ENCODE measurements around the gene RAB27A. TPM values are rescaled to one million over a fixed set of nuclear protein-coding genes. Genes with fewer than 3 reads are reported as not detected.

RAB27A gene
- total RNA-seq, 1 donor from 2014 or later: 3.7 TPM

DNA sequence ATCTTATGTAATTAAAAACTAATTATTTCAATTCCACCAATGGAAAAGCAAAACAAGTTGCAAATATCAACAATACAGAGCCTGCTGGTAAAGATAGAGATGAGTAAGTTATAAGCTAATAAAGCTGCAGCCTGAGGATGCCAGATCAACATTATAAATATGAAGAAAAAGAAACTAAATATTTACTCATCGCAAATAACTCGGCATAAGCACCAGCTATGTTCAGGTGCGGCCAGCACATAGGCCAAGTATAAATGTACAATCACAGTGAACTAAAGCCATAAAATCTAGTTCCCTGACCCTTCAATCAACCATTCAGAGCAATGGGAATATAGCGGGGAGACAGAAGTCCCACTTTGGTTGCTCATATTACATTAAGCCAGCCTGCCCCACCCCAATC is 85.1 kb downstream of the RAB27A start:
- Histone ChIP-seq H3K36me3 (ENCODE audit: control insufficient read depth in 3 of 3, insufficient read depth in 3 of 3, low read length in 3 of 3) (no peaks in the 10 kb centered on the region), H3K27ac (ENCODE audit: low read depth, low read length) (no peak overlapping the region), H3K4me3 (ENCODE audit: low read length in 3 of 3) (no peak overlapping the region), H3K27me3 (ENCODE audit: control insufficient read depth in 3 of 3, insufficient read depth in 3 of 3, low read length in 3 of 3) (no peaks in the 10 kb centered on the region), H3K4me1 (ENCODE audit: control insufficient read depth in 3 of 3, insufficient read depth in 3 of 3, low read length in 3 of 3) (no peaks in the 10 kb centered on the region), H3K9me3 (ENCODE audit: control insufficient read depth in 3 of 3, low read length in 3 of 3) (no peaks in the 10 kb centered on the region), H3K9ac (ENCODE audit: low read depth in 1 of 3, low read length in 3 of 3) (no peak overlapping the region)

DNA sequence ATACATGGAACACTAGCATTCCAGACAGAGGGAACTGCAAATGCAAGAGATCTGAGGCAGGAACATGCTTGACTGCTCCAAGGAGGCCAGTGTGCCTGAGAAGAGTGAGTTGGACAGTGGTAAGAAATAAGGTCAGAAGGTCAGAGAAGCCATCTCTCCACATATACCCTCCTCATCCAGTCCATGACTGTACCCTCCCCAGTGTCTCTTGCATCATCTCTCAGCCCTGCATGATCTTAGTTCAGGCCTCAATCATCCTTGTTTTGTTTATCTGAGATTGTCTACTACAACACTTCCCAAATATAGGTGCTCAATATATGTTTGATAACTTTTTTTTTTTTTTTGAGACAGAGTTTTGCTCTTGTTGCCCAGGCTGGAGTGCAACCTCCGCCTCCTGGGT is 87.4 kb downstream of the RAB27A start:
- H3K4me1 ChIP-seq (ENCODE audit: control insufficient read depth in 3 of 3, insufficient read depth in 3 of 3, low read length in 3 of 3): peaks cover 0 to 6% (median 0%) of the 10 kb centered on the region in 3 donors
- no peak overlapping the region for H3K9ac ChIP-seq (ENCODE audit: low read depth in 1 of 3, low read length in 3 of 3)
- H3K9me3 ChIP-seq (ENCODE audit: control insufficient read depth in 3 of 3, low read length in 3 of 3): no peaks in the 10 kb centered on the region
- no peak overlapping the region for H3K4me3 ChIP-seq (ENCODE audit: low read length in 3 of 3)
- no peaks in the 10 kb centered on the region for H3K27me3 ChIP-seq (ENCODE audit: control insufficient read depth in 3 of 3, insufficient read depth in 3 of 3, low read length in 3 of 3)
- no peaks in the 10 kb centered on the region for H3K36me3 ChIP-seq (ENCODE audit: control insufficient read depth in 3 of 3, insufficient read depth in 3 of 3, low read length in 3 of 3)
- H3K27ac ChIP-seq (ENCODE audit: low read depth, low read length): no peak overlapping the region

DNA sequence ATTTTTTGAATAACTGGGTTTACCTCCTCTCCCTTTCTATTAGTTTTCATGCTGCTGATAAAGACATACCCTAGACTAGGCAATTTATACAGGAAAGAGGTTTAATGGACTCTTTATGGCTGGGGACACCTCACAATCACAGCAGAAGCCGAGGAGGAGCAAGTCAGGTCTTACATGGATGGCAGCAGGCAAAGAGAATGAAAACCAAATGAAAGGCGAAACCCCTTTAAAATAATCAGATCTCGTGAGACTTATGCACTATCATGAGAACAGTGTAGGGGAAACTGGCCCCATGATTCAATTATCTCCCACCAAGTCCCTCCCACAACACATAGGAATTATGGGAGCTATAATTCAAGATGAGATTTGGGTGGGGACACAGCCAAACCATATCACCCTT is 90.9 kb downstream of the RAB27A start:
- no peaks in the 10 kb centered on the region for H3K36me3 ChIP-seq (ENCODE audit: control insufficient read depth in 3 of 3, insufficient read depth in 3 of 3, low read length in 3 of 3)
- peaks cover 14 to 22% (median 22%) of the 10 kb centered on the region in 3 donors for H3K4me1 ChIP-seq (ENCODE audit: control insufficient read depth in 3 of 3, insufficient read depth in 3 of 3, low read length in 3 of 3)
- H3K9me3 ChIP-seq (ENCODE audit: control insufficient read depth in 3 of 3, low read length in 3 of 3): no peaks in the 10 kb centered on the region
- no peak overlapping the region for H3K27ac ChIP-seq (ENCODE audit: low read depth, low read length)
- no peak overlapping the region for H3K4me3 ChIP-seq (ENCODE audit: low read length in 3 of 3)
- no peak overlapping the region for H3K9ac ChIP-seq (ENCODE audit: low read depth in 1 of 3, low read length in 3 of 3)
- H3K27me3 ChIP-seq (ENCODE audit: control insufficient read depth in 3 of 3, insufficient read depth in 3 of 3, low read length in 3 of 3): no peaks in the 10 kb centered on the region

DNA sequence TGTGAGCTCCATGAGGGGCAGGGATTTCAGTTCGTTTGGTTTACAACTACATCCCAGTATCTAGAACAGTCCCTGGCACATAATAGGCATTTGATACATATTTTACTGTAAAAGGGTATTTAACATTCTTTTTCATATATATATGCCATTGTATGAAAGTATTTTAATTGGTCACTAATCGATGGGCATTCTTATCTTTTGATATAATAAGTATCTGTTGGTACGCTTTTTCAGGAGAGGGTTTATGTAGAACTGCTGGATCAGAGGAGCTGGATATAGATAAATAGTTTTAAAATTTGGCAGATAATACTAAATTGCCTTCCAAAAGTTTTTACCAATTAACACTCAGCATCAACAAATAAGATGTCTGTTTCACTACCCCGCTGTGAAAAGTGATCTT is 91.9 kb downstream of the RAB27A start:
- Histone ChIP-seq H3K4me3 (ENCODE audit: low read length in 3 of 3) (peak overlapping the region; percentile 94 to 96 (median 95)), H3K36me3 (ENCODE audit: control insufficient read depth in 3 of 3, insufficient read depth in 3 of 3, low read length in 3 of 3) (no peaks in the 10 kb centered on the region), H3K9me3 (ENCODE audit: control insufficient read depth in 3 of 3, low read length in 3 of 3) (no peaks in the 10 kb centered on the region), H3K27ac (ENCODE audit: low read depth, low read length) (peak overlapping the region; percentile 93), H3K9ac (ENCODE audit: low read depth in 1 of 3, low read length in 3 of 3) (peak overlapping the region; percentile 94 to 98 (median 95)), H3K4me1 (ENCODE audit: control insufficient read depth in 3 of 3, insufficient read depth in 3 of 3, low read length in 3 of 3) (peaks cover 14 to 22% (median 22%) of the 10 kb centered on the region in 3 donors), H3K27me3 (ENCODE audit: control insufficient read depth in 3 of 3, insufficient read depth in 3 of 3, low read length in 3 of 3) (no peaks in the 10 kb centered on the region)

DNA sequence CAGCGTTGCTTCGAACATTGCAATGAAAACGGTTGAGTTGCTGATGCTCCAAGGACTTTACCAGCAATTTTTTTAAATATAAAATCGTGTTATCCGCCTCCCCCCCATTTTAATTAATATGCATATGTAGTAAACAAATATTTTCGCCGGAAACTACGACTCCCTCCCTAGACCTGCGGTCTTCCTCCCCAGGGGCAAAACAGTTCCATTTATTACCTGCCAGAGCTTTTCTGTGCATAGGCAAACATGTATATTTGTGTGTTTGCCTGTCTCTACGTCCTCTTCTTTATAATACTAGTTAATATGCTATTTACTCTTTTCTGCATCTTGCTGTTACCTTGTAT is 92.3 kb downstream of the RAB27A start:
- Histone ChIP-seq H3K4me3 (ENCODE audit: low read length in 3 of 3) (peak overlapping the region; percentile 94 to 96 (median 95)), H3K4me1 (ENCODE audit: control insufficient read depth in 3 of 3, insufficient read depth in 3 of 3, low read length in 3 of 3) (peaks cover 14 to 22% (median 22%) of the 10 kb centered on the region in 3 donors), H3K9ac (ENCODE audit: low read depth in 1 of 3, low read length in 3 of 3) (peak overlapping the region; percentile 94 to 98 (median 95)), H3K27me3 (ENCODE audit: control insufficient read depth in 3 of 3, insufficient read depth in 3 of 3, low read length in 3 of 3) (no peaks in the 10 kb centered on the region), H3K36me3 (ENCODE audit: control insufficient read depth in 3 of 3, insufficient read depth in 3 of 3, low read length in 3 of 3) (no peaks in the 10 kb centered on the region), H3K9me3 (ENCODE audit: control insufficient read depth in 3 of 3, low read length in 3 of 3) (no peaks in the 10 kb centered on the region), H3K27ac (ENCODE audit: low read depth, low read length) (peak overlapping the region; percentile 93)

DNA sequence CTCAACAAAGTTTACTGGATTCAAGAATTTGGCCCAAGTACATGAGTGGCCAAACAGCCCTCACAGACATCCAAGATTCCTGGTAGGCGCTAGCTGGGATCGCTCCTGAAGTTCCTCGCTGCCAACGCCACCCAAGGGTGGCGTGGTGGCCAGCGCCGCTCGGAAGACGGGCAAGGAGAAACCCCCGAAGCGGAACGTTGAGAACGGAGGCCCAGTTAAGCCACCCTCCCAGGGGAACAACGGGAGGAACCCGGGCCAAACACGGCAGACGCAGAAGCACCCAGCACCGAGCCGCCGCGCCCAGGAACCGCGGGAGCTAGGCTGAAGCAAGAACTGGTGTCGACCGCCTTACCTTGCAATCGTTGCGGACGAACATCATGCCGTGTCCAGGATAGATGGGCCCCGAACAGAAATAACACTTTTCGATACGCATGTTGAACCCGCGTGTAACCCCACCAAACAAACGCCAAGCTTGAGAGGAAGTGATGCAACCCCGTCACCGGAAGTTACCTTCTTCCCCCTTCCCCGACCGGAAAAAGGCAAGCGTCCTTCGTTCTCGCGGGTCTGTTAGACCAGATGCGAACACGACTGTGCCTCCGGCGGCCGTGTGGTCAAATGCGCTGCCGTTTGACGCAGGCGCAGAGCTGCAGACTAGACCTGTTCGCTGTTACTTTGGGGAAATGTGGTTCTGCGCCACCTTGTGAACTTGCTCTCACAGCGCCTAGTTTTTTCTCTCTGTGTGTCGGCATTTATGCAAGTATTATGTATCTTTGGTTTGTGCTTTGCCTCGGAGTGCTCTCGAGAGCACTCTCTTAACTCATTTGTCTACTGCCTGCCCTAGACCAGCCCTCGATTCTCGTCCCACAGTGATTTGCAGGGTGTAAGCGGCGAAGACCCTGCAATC is 92.9 kb downstream of the RAB27A start, which contains the start of gene RSL24D1:
TSS of gene RSL24D1 (minus strand) at position 484 of the 904 bp plus-strand sequence. CDS start at position 433, 51 bp downstream.
- Histone ChIP-seq H3K4me1 (ENCODE audit: control insufficient read depth in 3 of 3, insufficient read depth in 3 of 3, low read length in 3 of 3) (peaks cover 14 to 22% (median 22%) of the 10 kb centered on the region in 3 donors), H3K27me3 (ENCODE audit: control insufficient read depth in 3 of 3, insufficient read depth in 3 of 3, low read length in 3 of 3) (no peaks in the 10 kb centered on the region), H3K9ac (ENCODE audit: low read depth in 1 of 3, low read length in 3 of 3) (peak within 1 kb of the TSS; percentile 94 to 98 (median 95)), H3K27ac (ENCODE audit: low read depth, low read length) (peak within 1 kb of the TSS; percentile 93), H3K4me3 (ENCODE audit: low read length in 3 of 3) (peak within 1 kb of the TSS; percentile 94 to 96 (median 95)), H3K36me3 (ENCODE audit: control insufficient read depth in 3 of 3, insufficient read depth in 3 of 3, low read length in 3 of 3) (peaks cover 3 to 6% (median 4%) of the 10 kb centered on the region in 3 donors), H3K9me3 (ENCODE audit: control insufficient read depth in 3 of 3, low read length in 3 of 3) (no peaks in the 10 kb centered on the region)

DNA sequence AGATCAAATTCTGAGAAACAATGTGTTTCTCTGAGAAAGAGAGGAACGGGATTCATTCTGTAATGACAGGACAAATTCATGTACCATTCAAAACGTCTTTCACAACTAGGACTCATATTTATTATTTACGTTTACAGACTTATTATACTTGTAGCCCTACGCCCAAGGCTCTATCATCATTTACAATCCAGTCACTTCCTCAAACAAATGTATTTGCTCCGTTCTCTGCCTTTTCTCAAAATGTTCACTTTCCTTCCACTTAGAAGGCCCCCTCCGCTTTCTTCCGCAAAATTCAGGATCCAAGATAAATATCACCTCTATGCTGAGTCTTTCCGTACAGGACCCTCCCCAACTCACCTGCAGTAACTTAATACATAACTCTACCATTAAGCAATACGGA is 93.6 kb downstream of the RAB27A start:
- H3K36me3 ChIP-seq (ENCODE audit: control insufficient read depth in 3 of 3, insufficient read depth in 3 of 3, low read length in 3 of 3): peaks cover 4 to 10% (median 8%) of the 10 kb centered on the region in 3 donors
- H3K4me1 ChIP-seq (ENCODE audit: control insufficient read depth in 3 of 3, insufficient read depth in 3 of 3, low read length in 3 of 3): peaks cover 14 to 22% (median 22%) of the 10 kb centered on the region in 3 donors
- peak overlapping the region; percentile 94 to 98 (median 95) for H3K9ac ChIP-seq (ENCODE audit: low read depth in 1 of 3, low read length in 3 of 3)
- H3K27me3 ChIP-seq (ENCODE audit: control insufficient read depth in 3 of 3, insufficient read depth in 3 of 3, low read length in 3 of 3): no peaks in the 10 kb centered on the region
- peak overlapping the region; percentile 94 to 96 (median 95) for H3K4me3 ChIP-seq (ENCODE audit: low read length in 3 of 3)
- H3K9me3 ChIP-seq (ENCODE audit: control insufficient read depth in 3 of 3, low read length in 3 of 3): no peaks in the 10 kb centered on the region
- peak overlapping the region; percentile 93 for H3K27ac ChIP-seq (ENCODE audit: low read depth, low read length)

DNA sequence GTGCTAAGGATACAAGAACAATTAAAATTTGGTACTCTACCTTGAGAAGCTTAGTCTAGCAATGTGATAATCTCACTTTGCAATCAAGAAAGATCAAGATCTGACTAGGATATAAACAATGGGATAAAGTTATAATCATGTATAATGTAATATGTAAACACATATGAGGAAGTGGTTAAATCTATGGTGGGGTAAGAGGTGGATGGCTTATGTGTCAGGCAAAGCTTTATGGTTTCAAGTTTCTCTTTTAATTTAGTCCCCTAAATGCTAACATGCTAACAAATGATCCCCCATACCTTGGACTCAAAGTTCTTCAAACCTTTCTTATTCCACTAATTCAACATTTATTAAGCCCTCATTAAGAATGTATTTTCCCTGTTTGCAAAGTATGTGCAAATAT is 95.4 kb downstream of the RAB27A start:
- H3K9me3 ChIP-seq (ENCODE audit: control insufficient read depth in 3 of 3, low read length in 3 of 3): no peaks in the 10 kb centered on the region
- H3K4me3 ChIP-seq (ENCODE audit: low read length in 3 of 3): no peak overlapping the region
- no peaks in the 10 kb centered on the region for H3K27me3 ChIP-seq (ENCODE audit: control insufficient read depth in 3 of 3, insufficient read depth in 3 of 3, low read length in 3 of 3)
- no peak overlapping the region for H3K9ac ChIP-seq (ENCODE audit: low read depth in 1 of 3, low read length in 3 of 3)
- H3K4me1 ChIP-seq (ENCODE audit: control insufficient read depth in 3 of 3, insufficient read depth in 3 of 3, low read length in 3 of 3): peaks cover 14 to 22% (median 22%) of the 10 kb centered on the region in 3 donors
- H3K27ac ChIP-seq (ENCODE audit: low read depth, low read length): no peak overlapping the region
- peaks cover 4 to 13% (median 12%) of the 10 kb centered on the region in 3 donors for H3K36me3 ChIP-seq (ENCODE audit: control insufficient read depth in 3 of 3, insufficient read depth in 3 of 3, low read length in 3 of 3)

DNA sequence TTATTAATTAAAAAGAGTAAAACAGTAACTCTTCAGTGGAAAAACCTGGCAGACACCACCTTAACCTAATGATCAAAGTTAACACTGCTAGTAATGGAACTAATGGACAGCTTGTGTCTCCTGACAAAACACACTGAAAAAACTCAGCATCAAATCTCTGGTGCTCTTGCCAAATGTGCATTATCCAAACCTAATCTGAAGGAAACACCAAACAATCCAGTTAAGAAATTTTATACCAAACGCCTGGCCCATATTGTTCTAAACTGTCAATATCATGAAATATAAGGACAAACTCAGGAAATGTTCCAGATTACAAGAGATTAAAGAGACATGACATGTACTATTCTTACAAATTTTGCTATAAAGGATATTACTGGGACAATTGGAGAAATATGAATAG is 103.3 kb downstream of the RAB27A start:
- Histone ChIP-seq H3K27me3 (ENCODE audit: control insufficient read depth in 3 of 3, insufficient read depth in 3 of 3, low read length in 3 of 3) (no peaks in the 10 kb centered on the region), H3K36me3 (ENCODE audit: control insufficient read depth in 3 of 3, insufficient read depth in 3 of 3, low read length in 3 of 3) (peaks cover 6 to 43% (median 34%) of the 10 kb centered on the region in 3 donors), H3K9me3 (ENCODE audit: control insufficient read depth in 3 of 3, low read length in 3 of 3) (no peaks in the 10 kb centered on the region), H3K9ac (ENCODE audit: low read depth in 1 of 3, low read length in 3 of 3) (no peak overlapping the region), H3K4me1 (ENCODE audit: control insufficient read depth in 3 of 3, insufficient read depth in 3 of 3, low read length in 3 of 3) (no peaks in the 10 kb centered on the region), H3K4me3 (ENCODE audit: low read length in 3 of 3) (no peak overlapping the region), H3K27ac (ENCODE audit: low read depth, low read length) (no peak overlapping the region)

DNA sequence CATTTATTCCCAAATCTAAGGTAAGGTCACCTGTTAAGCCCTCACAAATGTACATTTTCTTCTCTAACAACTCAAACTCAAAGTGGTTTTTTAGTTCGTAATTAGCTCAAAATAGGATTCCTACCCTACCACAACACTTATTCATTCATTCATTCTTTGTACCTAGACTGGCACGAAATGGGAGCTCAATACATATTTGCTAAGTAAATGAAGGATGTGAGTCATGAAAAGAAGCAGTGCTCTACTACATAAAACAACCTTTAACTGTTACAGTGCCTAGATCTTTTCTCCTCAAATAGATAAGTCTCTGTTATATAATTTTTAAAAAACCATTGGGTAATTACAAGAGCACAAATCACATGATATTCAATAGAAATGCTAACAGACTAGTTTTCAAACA is 105.9 kb downstream of the RAB27A start:
- H3K27me3 ChIP-seq (ENCODE audit: control insufficient read depth in 3 of 3, insufficient read depth in 3 of 3, low read length in 3 of 3): no peaks in the 10 kb centered on the region
- H3K4me1 ChIP-seq (ENCODE audit: control insufficient read depth in 3 of 3, insufficient read depth in 3 of 3, low read length in 3 of 3): no peaks in the 10 kb centered on the region
- no peak overlapping the region for H3K9ac ChIP-seq (ENCODE audit: low read depth in 1 of 3, low read length in 3 of 3)
- no peak overlapping the region for H3K27ac ChIP-seq (ENCODE audit: low read depth, low read length)
- H3K36me3 ChIP-seq (ENCODE audit: control insufficient read depth in 3 of 3, insufficient read depth in 3 of 3, low read length in 3 of 3): peaks cover 10 to 48% (median 42%) of the 10 kb centered on the region in 3 donors
- no peaks in the 10 kb centered on the region for H3K9me3 ChIP-seq (ENCODE audit: control insufficient read depth in 3 of 3, low read length in 3 of 3)
- H3K4me3 ChIP-seq (ENCODE audit: low read length in 3 of 3): no peak overlapping the region

All from skeletal muscle tissue (tissue), 4 donors.